NB4 (cell line): ENCODE results near the gene TP53TG5.

ENCODE experiments used
- MYC ChIP-seq: IDR thresholded peaks from 2 replicates; pipeline ENCODE4 v1.6.1; 2011; ENCODE audit warnings: low read depth, low read length
- POLR2A ChIP-seq: IDR thresholded peaks from 2 replicates; pipeline ENCODE4 v1.6.1; 2011; ENCODE audit warnings: mild to moderate bottlenecking; ENCODE audit not compliant: insufficient read length; ENCODE audit errors: extremely low read depth
- TF ChIP-seq, protein P1 (sequence below): IDR thresholded peaks from one replicate; pipeline ENCODE4 v1.5.1; 2012; ENCODE audit warnings: low read depth, low read length
- TF ChIP-seq, protein P2 (sequence below): IDR thresholded peaks from 2 replicates; pipeline ENCODE4 v1.6.1; 2011; ENCODE audit warnings: low read depth, low read length

DNA sequence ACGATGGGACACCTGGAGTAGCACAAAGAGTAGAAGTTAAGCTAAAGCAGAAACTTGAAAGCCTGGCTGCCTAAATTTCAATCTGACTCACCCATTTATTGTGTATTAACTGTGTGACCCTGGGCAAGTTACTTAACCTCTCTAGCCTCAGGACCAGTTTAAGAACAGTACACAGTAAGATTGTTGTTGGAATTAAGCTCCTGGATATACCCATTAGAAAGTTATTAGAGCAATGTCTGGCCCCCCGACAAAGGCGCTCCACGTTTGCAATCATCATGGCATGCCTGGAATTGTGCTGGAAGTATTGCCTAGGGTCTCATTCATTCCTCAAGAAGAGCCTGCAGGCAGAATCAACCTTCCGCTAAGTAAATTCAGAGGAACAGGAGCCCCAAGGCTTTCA, 31.3 kb downstream of the TP53TG5 start:
- TF ChIP-seq MYC (no peak), POLR2A (no peak)
- TF ChIP-seq, protein P1, sequence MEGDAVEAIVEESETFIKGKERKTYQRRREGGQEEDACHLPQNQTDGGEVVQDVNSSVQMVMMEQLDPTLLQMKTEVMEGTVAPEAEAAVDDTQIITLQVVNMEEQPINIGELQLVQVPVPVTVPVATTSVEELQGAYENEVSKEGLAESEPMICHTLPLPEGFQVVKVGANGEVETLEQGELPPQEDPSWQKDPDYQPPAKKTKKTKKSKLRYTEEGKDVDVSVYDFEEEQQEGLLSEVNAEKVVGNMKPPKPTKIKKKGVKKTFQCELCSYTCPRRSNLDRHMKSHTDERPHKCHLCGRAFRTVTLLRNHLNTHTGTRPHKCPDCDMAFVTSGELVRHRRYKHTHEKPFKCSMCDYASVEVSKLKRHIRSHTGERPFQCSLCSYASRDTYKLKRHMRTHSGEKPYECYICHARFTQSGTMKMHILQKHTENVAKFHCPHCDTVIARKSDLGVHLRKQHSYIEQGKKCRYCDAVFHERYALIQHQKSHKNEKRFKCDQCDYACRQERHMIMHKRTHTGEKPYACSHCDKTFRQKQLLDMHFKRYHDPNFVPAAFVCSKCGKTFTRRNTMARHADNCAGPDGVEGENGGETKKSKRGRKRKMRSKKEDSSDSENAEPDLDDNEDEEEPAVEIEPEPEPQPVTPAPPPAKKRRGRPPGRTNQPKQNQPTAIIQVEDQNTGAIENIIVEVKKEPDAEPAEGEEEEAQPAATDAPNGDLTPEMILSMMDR, result no peak
- TF ChIP-seq, protein P2, sequence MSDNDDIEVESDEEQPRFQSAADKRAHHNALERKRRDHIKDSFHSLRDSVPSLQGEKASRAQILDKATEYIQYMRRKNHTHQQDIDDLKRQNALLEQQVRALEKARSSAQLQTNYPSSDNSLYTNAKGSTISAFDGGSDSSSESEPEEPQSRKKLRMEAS, result no peak
